GM19035 (cell line): ENCODE data around the gene STK32B.
"Not testable (repeated sequence)": the region's sequence is repeated elsewhere in the genome, so short reads cannot be mapped to it uniquely, and the experiment has no call there.

ENCODE experiments used
- ATAC-seq: cut with Tn5 transposase; IDR thresholded peaks from one replicate; pipeline ENCODE4 v1.9.1; 2021; ENCODE audit not compliant: unreplicated experiment

STK32B gene

DNA sequence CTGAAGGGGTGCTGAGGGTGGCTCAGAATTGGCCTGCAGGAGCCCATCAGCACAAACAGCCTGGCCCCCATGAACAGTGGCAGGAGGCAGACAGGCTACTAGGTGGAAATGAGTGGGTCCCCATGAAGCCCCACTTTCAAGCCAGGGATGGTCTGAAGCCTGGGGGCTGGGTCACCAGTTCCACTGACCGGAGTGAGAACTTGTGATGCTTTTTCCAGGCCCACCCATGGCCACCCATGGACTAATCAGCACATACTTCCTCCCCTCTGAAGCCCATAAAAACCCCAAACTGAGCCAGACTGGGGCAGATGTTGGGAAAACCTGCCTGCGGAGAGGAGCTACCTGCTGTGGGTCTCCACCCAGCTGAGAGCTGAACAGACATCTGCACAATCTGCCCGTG is 372.9 kb downstream of the STK32B start:
- no peak for ATAC-seq

DNA sequence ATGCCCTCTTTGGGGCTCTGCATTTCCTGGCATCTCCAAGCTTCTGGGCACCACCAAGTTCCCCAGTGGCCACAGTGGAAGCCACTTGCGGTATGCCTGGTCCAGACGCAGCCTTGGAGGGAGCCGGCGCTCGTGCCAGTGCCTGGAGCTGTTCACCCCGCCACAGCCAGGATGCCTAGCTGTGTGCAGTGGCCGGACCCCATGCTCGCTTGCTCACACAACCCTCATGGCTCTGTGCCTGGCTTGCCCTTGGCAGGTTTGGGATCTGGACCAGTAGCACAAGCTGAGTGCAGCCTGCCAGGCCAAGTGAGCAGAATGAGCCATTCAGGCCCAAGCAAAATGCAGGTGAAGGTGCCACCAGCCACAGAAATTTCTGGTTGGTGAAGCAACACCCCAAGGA is 373.6 kb downstream of the STK32B start:
- no peak for ATAC-seq

DNA sequence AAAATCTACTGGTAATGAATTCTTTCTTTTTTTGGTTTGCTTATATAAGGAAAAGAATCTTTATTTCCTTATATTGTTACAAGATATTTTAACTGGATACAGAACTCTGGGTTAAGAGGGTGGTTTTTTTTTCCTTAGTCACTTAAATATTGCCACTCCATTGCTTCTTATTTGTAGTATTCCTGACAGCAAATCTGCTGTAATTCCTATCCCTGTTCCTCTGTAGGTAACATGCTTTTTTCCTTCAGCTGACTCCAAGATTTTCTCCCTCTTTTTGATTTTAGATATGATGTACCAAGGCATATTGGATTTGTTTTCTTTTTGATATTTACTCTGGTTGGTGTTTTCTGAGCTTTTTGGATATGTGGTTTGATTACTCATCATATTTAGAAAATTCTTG is 378.5 kb downstream of the STK32B start:
- no peak for ATAC-seq

DNA sequence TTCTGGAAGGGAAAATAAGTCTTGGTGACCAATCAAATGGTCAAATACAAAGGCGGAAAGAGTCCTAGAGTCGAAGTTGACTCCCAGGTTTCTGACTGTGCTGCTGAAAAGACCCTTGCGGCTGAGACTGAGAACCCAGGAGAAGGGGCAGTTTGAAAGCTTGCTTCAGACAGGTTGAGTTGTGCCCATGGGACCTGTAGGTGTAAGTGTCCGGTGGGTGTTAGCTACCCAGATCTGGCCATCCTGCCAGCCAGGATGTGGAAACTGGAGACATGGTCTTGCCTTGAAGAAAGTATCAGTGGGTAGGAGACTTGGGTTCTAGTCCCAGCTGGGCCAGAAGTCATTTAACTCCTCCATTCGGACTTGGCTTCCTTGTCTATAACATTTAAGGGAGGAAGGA is 381.9 kb downstream of the STK32B start:
- ATAC-seq, result no peak

DNA sequence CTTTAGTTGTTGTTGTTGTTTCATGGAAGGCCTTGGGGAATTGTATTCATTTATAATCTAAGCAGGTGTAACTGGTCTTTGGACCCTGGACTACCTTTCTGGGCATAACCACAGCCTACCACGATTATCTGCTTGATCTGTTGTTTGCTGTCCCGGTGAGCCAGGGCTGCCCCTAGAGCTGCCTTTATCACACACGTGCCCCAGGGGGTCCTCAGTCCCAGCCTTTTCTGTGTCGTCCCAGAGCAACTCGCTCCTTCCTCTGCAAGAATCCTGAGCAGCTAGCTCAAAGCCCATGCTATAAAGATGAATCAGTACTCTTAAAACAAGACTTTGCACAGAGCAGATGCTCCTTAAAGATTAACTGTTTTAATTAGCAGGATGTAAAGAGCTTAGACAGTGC is 383.9 kb downstream of the STK32B start:
- no peak for ATAC-seq

DNA sequence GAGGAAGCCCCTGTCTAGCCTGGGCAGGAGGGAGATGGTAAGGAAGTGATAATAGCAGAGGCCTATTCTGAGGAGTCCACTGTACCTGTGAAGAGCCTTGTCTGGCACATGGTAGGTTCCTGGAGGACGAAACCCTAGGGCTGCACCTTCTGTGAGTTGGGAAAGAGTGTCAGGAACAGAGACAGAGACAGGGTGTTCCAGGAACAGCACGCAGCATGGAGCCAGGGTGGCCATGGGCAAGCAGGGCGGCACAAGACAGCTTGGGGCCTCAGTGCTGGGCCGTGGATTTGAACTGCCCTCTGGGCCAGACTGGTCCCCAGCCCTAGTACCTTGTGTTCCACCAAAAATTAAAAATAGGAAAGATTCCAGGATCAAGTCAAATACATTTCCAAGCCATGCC is 384.5 kb downstream of the STK32B start:
- ATAC-seq, result no peak

DNA sequence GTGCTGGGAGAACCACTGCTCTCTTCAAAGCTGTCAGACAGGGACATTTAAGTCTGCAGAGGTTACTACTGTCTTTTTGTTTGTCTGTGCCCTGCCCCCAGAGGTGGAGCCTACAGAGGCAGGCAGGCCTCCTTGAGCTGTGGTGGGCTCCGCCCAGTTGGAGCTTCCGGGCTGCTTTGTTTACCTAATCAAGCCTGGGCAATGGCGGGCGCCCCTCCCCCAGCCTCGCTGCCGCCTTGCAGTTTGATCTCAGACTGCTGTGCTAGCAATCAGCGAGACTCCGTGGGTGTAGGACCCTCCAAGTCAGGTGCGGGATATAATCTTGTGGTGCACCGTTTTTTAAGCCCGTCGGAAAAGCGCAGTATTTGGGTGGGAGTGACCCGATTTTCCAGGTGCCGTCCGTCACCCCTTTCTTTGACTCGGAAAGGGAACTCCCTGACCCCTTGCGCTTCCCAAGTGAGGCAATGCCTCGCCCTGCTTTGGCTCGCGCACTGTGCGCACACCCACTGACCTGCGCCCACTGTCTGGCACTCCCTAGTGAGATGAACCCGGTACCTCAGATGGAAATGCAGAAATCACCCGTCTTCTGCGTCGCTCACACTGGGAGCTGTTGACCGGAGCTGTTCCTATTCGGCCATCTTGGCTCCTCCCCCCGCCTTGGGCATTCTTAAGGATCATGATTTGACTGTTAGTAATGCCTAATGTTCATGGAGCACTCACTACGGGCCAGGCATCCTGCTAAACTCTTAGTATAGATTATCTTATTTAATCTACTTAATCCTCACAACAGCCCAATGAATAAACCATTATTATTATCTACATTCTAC is 392.9 kb downstream of the STK32B start:
- ATAC-seq, result not testable (repeated sequence)

DNA sequence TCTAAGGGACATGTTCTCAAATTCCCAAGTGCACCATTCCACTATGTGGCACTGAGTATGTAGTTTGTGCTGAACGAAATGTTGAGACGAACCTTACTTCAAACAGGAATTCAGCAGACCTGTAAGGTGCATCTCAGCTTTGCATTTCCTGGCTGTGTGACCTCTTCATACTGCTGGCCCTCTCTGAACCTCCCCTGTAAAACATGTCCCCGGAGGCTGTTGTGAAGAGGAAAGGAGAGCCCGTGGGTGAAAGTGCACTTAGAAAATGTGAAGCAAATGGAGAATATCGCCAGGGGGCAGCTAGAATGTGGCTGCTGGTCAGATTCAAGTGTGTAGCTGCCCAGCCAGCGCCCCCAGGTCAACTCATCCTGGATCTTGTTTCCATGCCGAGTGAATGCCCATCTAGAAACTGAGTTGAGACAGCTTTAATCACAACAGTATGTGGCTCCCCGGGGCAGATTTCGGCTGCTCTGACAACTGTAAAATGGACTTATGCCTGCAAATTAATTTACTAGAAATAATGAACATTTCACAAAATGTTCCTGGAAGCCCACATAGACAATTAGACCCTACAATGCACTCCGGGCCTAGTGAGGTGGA is 393.7 kb downstream of the STK32B start:
- ATAC-seq, result no peak

DNA sequence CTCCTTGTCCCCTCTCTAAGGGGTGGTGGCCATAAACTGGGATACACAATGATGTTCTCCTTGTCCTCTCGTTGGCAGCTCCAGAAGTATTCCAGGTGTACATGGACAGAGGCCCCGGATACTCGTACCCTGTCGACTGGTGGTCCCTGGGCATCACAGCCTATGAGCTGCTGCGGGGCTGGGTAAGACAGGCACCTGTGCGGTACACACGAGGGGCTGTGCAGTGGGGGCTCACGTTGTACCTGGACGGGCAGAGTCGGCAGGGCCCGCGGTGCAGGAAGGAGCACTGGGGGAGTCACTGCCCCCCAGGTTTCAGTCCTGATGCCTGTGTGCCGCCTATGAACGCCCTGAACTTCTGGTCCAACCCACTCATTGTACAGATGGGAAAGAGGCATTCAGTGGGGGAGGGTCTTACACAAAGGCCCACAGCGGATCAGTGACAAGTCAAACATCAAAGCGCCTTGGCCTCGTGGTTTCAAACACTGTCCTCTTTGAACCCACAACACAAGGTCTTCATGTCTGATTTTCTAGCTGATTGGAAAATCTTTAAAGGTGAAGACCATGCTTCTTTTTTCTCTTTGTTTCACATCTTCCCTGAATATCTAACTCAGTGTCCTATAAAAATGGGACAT is 395.4 kb downstream of the STK32B start:
- no peak for ATAC-seq

DNA sequence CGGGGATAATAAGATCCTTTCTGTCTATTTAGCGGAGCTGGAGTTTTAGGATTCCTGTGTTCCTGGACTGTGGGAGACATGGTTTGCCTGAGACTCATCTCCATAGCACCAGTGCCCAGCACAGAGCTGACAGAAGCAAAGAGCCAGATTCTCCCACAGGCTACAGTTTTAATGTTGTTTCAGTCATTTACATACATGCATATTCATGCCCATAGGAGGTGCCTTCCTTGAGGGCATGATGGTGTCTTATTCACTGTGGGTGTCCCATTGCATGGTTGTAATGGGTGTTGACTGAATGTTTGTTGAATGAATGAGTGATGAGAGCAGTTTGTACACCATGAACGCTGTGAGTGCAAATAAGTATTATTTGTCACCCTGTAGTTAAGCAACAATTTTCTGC is 396.5 kb downstream of the STK32B start:
- ATAC-seq, result no peak

DNA sequence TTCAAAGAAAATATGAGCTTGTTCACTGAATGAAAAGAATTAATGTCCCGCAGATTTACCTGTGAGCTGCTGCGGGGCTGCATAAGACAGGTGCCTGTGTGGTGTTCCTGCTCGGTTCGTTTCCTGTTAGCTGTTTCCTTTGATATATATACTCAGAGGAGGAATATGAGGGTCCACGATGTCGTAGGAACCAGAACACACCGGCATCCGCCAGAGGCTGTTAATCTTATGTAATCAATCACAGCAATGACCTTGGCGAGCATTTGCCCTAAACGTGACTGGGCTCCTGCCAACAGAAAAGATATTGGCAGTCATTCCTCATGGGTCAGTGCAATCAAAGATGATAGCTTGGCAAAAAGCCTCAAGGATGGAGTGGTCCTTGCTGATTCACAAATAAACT is 396.9 kb downstream of the STK32B start:
- ATAC-seq, result no peak

DNA sequence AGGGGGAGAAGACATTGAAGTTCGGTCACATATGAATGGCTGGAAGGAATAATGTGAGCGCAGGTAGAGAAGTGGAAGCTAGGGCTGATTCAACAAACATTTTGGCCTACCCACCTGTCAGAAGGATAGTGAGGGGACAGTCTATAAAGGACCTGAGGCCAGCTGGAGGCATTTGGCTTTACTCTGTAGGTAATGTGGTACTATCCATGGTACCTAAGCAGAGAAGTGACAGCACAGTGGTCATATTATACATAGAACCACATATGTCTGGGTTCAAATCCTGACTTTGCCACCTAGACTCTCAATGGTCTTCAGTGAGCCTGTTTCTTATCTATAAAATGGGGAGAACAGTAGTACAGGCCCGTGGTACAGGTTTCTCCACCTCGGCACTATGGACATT is 400.0 kb downstream of the STK32B start:
- ATAC-seq, result no peak

DNA sequence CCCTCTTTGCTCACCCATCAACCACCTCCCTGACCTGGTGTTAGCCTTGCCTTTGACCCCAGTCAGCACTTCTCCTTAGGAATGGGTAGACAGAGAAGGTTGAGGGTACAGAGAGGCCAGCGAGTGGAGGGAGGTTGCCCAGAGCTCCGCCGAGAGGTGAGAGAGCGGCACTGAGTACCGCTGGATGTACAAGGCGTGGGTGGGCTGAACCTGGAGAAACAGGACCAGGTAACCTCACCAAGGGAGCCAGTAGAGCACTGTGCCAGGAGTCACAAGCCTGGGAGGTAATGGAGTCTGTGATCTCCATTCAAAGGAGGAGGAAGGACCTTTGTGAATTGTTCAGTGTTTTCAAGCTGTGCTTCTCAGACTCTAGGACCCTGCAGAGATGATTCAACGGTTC is 400.9 kb downstream of the STK32B start:
- ATAC-seq, result no peak

DNA sequence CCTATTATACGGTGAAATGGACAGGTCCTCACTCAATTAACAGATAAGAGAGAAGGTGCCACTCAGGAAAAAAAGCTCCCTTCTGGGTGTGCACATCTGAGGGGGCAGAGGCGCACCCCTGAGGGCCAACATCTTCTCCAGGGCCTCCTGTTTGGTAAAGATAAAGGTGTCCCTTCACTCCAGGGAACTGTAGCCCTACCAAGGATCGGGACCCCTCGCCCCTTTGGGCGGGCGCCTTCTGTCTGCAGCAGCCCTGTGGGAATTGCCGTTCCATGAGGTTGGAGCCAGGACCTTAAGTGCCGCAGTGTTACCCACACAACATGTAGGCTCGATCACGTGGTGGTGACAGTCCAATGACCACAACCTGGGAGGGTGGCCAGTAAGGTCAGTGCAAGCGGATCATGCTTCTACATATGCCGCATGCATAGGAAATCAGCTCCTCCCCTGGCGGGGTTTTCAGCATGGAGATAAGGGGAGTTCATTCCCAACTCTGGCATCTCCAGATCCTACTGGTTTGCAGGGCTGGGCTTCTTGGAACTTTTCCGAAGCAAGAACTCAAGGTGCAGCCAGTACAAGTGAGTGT is 403.8 kb downstream of the STK32B start:
- ATAC-seq, result no peak

DNA sequence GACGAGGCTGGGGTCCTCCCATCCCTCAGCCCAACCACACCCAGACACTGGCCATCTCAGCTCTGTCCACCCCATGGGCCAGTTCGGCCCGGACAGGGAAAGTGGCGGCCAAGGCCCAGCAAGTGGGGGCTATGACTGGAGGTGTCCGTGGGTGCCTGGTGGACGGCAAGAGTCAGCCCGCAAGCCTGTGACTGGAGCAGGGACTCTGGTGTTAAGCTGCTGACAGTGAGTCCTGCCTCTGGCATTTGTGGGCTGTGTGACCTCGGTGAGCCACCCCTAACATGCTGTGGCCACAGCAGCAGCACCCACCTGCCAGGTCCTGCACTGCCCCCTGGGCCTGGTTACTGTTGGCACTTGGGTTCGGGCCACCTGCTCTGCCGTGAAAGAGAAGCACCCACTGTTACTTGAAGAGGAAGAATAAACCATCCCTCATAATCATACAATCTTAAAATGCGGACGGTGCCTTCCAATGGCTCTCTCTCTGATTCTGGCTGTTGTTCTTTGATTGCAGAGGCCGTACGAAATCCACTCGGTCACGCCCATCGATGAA is 405.1 kb downstream of the STK32B start:
- no peak for ATAC-seq

DNA sequence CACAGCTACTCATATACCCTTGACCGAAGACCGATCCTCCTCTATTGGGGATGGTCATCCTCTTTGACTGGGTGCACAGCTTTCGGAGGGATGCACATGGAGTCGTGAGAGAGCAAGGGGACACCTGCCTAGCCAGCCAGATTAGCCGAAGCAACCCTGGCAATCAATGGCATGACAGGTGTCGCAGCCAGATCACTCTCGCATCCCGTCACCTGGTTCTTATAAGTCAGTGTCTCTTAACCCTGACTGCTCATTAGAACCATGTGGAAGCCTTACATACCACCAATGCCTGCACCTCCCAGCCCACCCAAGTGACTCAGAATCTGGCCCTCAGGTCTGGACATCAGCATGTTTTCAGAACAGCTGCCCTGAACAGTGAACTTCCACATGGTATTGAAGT is 407.4 kb downstream of the STK32B start:
- ATAC-seq, result no peak

DNA sequence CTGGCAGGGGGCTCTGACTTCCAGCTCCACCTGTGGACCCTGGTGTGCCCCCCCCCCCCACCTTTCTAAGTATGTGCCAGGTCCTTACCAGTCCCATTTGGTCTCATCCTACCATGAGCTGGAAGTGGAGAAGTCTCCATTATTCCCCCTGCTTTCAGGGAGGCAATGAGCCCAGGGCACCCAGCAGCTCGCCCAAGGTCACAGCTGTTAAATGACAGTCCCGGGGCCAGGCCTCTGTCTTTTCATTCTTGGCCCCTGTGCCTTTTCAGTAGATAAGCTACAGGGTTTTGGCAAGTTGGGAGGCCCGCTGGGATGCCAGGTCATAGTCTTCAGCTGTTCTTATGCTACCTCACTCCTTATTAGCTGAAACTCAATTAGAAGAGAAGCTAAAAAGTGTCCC is 408.0 kb downstream of the STK32B start:
- no peak for ATAC-seq

DNA sequence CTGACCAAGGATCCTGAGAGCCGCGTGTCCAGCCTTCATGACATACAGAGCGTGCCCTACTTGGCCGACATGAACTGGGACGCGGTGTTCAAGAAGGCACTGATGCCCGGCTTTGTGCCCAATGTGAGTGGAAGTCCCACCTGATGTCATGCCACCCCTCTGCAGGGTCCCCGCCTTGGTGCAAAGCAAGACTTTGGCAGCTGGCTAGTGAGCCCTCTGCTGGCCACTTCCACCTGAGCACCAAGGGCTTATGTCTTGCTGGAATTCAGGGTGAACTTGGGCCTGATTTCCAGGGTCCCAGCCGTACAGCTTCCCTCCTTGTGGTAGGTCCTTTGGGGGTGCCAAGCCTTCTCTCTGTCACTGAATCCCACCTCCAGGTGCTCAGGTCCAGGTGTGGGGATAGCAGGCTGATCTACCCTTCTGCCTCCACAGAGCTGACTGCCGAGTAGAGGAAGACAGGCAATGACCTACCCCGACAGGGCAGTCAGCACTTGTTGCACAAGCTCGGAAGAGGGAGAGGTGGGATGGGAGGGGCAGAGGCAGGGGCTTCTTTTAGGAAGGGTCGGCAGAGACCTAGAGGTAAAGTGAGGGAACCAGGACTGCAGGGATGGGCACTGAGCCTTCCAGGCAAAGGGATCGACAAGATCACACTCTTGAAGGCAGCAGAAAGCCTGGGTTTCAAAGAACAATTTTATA is 409.0 kb downstream of the STK32B start:
- no peak for ATAC-seq

DNA sequence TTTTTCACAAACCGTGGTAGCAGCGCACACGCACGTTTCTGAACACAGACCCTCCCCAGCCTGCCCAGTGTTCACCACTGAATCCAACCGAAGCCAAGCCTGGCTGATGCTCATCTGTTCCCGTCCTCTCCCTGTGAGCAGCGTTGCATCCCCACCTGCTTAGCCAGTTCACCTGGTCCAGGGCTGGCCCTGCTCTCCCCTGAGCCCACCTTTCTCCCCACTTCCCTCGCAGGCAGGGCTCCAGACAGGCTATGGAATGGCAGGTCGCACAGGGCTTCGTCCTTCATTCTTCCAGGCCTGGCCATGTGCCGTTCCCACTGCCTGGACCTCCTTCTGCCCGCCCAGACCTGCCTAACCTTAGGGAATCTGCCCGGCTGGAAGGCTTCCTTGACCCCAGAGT is 410.2 kb downstream of the STK32B start:
- ATAC-seq, result no peak

DNA sequence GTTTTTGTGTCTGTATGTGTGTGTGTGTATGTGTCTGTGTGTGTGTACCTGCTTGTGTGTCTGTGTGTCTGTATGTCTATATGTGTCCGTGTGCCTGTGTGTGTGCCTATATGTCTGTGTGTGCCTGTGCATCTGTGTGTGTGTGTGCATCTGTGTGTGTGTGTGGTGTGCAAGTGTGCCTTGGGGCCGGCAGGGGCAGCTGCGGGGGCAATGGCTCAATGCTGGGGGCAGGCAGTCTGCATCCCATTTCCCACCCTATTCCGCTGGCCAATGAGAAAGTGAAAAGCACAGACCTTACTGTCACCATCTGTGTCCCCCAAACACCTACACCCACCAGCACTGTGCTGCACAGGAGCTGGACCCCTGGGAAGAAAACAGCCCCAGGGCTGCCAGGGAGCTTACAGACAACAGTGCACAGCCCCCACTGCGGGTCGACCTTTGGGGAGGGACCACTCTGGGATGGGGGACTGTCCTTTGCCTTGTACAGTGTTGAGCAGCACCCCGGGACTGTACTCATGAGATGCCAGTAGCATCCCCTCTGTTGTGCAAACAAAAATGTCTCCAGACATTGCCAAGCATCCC is 411.1 kb downstream of the STK32B start:
- no peak for ATAC-seq

DNA sequence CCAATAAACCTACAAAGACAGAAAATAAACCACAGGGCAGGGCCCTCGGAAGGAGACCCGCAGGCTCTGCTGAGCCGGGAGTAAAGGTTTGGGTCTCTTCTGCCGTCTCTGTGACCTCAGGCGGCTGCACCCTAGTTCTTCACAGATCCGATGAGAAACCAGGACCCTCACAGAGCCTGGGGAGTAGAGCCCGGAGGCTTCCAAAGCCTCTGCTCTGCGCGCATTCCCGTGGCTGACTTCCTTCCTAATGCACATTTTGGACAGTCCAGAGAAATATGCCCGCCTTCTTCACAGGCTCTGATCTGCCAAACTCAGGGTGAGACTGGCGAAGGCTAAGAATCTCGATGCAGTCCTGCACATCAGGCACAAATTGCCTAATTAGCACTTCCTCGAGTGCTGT is 411.6 kb downstream of the STK32B start:
- no peak for ATAC-seq
